Measurements from ENCODE around the gene BEST2.

The BEST2 gene

GRCh38 chr19:12784871-12785430 is 33.4 kb downstream of the BEST2 start:
- H3K4me3 ChIP-seq (ENCODE audit: low read depth, low read length): no peak overlapping the region
- no peak for TF ChIP-seq CTCF (IDR thresholded peaks at IDR 0.05; ENCODE audit: borderline replicate concordance, insufficient read depth, low read depth, low read length)

- no peak for TF ChIP-seq CTCF (IDR thresholded peaks at IDR 0.05; ENCODE audit: borderline replicate concordance, insufficient read depth, low read depth, low read length)
- H3K4me3 ChIP-seq (ENCODE audit: low read depth, low read length): peak overlapping the region; percentile 15
These were observed 33.9 kb downstream of the BEST2 start for GRCh38 chr19:12785431-12786031.

- TF ChIP-seq CTCF (IDR thresholded peaks at IDR 0.05; ENCODE audit: borderline replicate concordance, insufficient read depth, low read depth, low read length): no peak
- H3K4me3 ChIP-seq (ENCODE audit: low read depth, low read length): no peak overlapping the region
These were observed 34.7 kb downstream of the BEST2 start for GRCh38 chr19:12786141-12786870.

- no peak overlapping the region for H3K4me3 ChIP-seq (ENCODE audit: low read depth, low read length)
- TF ChIP-seq CTCF (IDR thresholded peaks at IDR 0.05; ENCODE audit: borderline replicate concordance, insufficient read depth, low read depth, low read length): no peak
These were observed 35.4 kb downstream of the BEST2 start for GRCh38 chr19:12786952-12787351.

- TF ChIP-seq CTCF (IDR thresholded peaks at IDR 0.05; ENCODE audit: borderline replicate concordance, insufficient read depth, low read depth, low read length): no peak
- H3K4me3 ChIP-seq (ENCODE audit: low read depth, low read length): no peak overlapping the region
These were observed 35.9 kb downstream of the BEST2 start for GRCh38 chr19:12787458-12787857.

GRCh38 chr19:12788042-12788681 is 36.6 kb downstream of the BEST2 start:
- H3K4me3 ChIP-seq (ENCODE audit: low read depth, low read length): peak overlapping the region; percentile 95
- TF ChIP-seq CTCF (IDR thresholded peaks at IDR 0.05; ENCODE audit: borderline replicate concordance, insufficient read depth, low read depth, low read length): no peak

All from GM12875 (cell line).